NCI-H187 (cell line): ENCODE data around the gene ZNF33B.
"Not testable (repeated sequence)": the region's sequence is repeated elsewhere in the genome, so short reads cannot be mapped to it uniquely, and the experiment has no call there.

ENCODE experiments used
- DNase-seq, 2 experiments: peaks; one replicate each; lab custom pipeline; 2025; lab: John Stamatoyannopoulos, UW

Gene ZNF33B

GRCh38 chr10:42615419-42615818, 23.0 kb downstream of the ZNF33B start:
- DNase-seq = no peak

- no peak for DNase-seq
Measured at GRCh38 chr10:42609872-42610271, 28.5 kb downstream of the ZNF33B start.

- no peak for DNase-seq
Measured at GRCh38 chr10:42598249-42598873, 40.0 kb downstream of the ZNF33B start.

GRCh38 chr10:42596196-42596595, 42.2 kb downstream of the ZNF33B start:
- DNase-seq = no peak

GRCh38 chr10:42594246-42594650, 44.1 kb downstream of the ZNF33B start:
- no peak for DNase-seq

GRCh38 chr10:42593284-42593683, 45.1 kb downstream of the ZNF33B start:
- DNase-seq = no peak

- DNase-seq = no peak
Measured at GRCh38 chr10:42583828-42584227, 54.5 kb downstream of the ZNF33B start.

GRCh38 chr10:42578019-42578418, 60.4 kb downstream of the ZNF33B start:
- DNase-seq = no peak

- no peak for DNase-seq
Measured at GRCh38 chr10:42576338-42576737, 62.0 kb downstream of the ZNF33B start.

- no peak for DNase-seq
Measured at GRCh38 chr10:42574336-42574735, 64.0 kb downstream of the ZNF33B start.

- DNase-seq = no peak
Measured at GRCh38 chr10:42556931-42557330, 81.4 kb downstream of the ZNF33B start.

GRCh38 chr10:42553576-42553975, 84.8 kb downstream of the ZNF33B start:
- not testable (repeated sequence) for DNase-seq

- DNase-seq = peak in 1 of 2 experiments; percentile 42
Measured at GRCh38 chr10:42553064-42553407, 85.3 kb downstream of the ZNF33B start.

- DNase-seq = peak; percentile 77 to 90
Measured at GRCh38 chr10:42552188-42553063, 85.9 kb downstream of the ZNF33B start.

- DNase-seq = no peak
Measured at GRCh38 chr10:42551582-42552187, 86.7 kb downstream of the ZNF33B start.

- no peak for DNase-seq
Measured at GRCh38 chr10:42549851-42550250, 88.5 kb downstream of the ZNF33B start.

GRCh38 chr10:42548254-42548653, 90.1 kb downstream of the ZNF33B start:
- DNase-seq = no peak

GRCh38 chr10:42544945-42545344, 93.4 kb downstream of the ZNF33B start:
- no peak for DNase-seq

- DNase-seq = no peak
Measured at GRCh38 chr10:42543840-42544372, 94.5 kb downstream of the ZNF33B start.
